ENCODE measurements around the gene PPP2R3B.

Gene PPP2R3B

GRCh38 chrX:370244-370962, 16.3 kb downstream of the PPP2R3B start:
- DNase-seq, result no peak

- DNase-seq, result no peak
These were observed 17.1 kb downstream of the PPP2R3B start for GRCh38 chrX:369563-370101.

GRCh38 chrX:368811-369562, 17.7 kb downstream of the PPP2R3B start:
- no peak for DNase-seq

- no peak for DNase-seq
These were observed 18.8 kb downstream of the PPP2R3B start for GRCh38 chrX:367866-368265.

- no peak for DNase-seq
These were observed 19.4 kb downstream of the PPP2R3B start for GRCh38 chrX:367349-367748.

GRCh38 chrX:363621-364375, 22.9 kb downstream of the PPP2R3B start:
- DNase-seq, result no peak

GRCh38 chrX:362937-363620, 23.6 kb downstream of the PPP2R3B start:
- no peak for DNase-seq

- no peak for DNase-seq
These were observed 24.4 kb downstream of the PPP2R3B start for GRCh38 chrX:362351-362750.

- no peak for DNase-seq
These were observed 25.2 kb downstream of the PPP2R3B start for GRCh38 chrX:361231-362145.

GRCh38 chrX:360496-361150, 26.1 kb downstream of the PPP2R3B start:
- no peak for DNase-seq

GRCh38 chrX:358651-359143, 28.0 kb downstream of the PPP2R3B start:
- no peak for DNase-seq

GRCh38 chrX:357693-358471, 28.8 kb downstream of the PPP2R3B start:
- peak; percentile 53 for DNase-seq

- DNase-seq, result no peak
These were observed 29.5 kb downstream of the PPP2R3B start for GRCh38 chrX:357035-357692.

GRCh38 chrX:356385-357034, 30.2 kb downstream of the PPP2R3B start:
- no peak for DNase-seq

GRCh38 chrX:355329-356050, 31.2 kb downstream of the PPP2R3B start:
- no peak for DNase-seq

- no peak for DNase-seq
These were observed 32.9 kb downstream of the PPP2R3B start for GRCh38 chrX:353566-354535.
